Suprapubic skin (tissue), 3 donors: ENCODE measurements around the gene NCR1.

Experiments used
- CTCF ChIP-seq, 2 donors: fragments of 200-600 bp in 1 of 2; fragments of 450-650 bp in 1 of 2; sonication (generic) in 1 of 2; IDR thresholded peaks; one replicate each; pipeline ENCODE4 v1.5.1; 2016 to 2019; ENCODE audit warnings: antibody characterized with exemption in 2 of 2, mild to moderate bottlenecking in 1 of 2, moderate library complexity in 1 of 2
- EP300 ChIP-seq: sonication (generic); formaldehyde crosslinking; IDR thresholded peaks from one replicate; pipeline ENCODE4 v1.6.1; 2017; ENCODE audit warnings: antibody characterized with exemption
- POLR2A ChIP-seq, 2 donors: fragments of 450-650 bp; IDR thresholded peaks; one replicate each; pipeline ENCODE4 v1.6.1; 2017; ENCODE audit warnings: antibody characterized with exemption in 2 of 2, mild to moderate bottlenecking in 2 of 2, moderate library complexity in 2 of 2

GRCh38 chr19:54905421-54905802, 536 bp upstream of the NCR1 start:
- TF ChIP-seq CTCF (IDR thresholded peaks at IDR 0.05) (no peak), EP300 (no peak), POLR2A (IDR thresholded peaks at IDR 0.05) (no peak)
